Ascending aorta (tissue), 2 donors: Measurements from ENCODE around the gene ADK. TPM values are rescaled to one million over a fixed set of nuclear protein-coding genes. Genes with fewer than 3 reads are reported as not detected.

Source experiments
- DNase-seq, 2 donors: peaks; one replicate each; pipeline ENCODE4 v3.0.0-alpha.2; 2019; ENCODE audit warnings: low spot score in 2 of 2
- H3K27ac ChIP-seq, 2 donors: fragments of 200-600 bp; sonication (generic); one replicate each; pipeline ENCODE4 v1.5.1; 2016 to 2017; ENCODE audit warnings: mild to moderate bottlenecking in 1 of 2
- H3K27me3 ChIP-seq: fragments of 200-600 bp; sonication (generic); one replicate; pipeline ENCODE4 v1.5.1; 2017
- H3K36me3 ChIP-seq, 2 donors: fragments of 200-600 bp; sonication (generic); one replicate each; pipeline ENCODE4 v1.5.1; 2016
- H3K4me1 ChIP-seq, 2 donors: fragments of 200-600 bp; sonication (generic); one replicate each; pipeline ENCODE4 v1.5.1; 2016 to 2017; ENCODE audit warnings: mild to moderate bottlenecking in 1 of 2
- H3K4me3 ChIP-seq, 2 donors: fragments of 200-600 bp; sonication (generic); one replicate each; pipeline ENCODE4 v1.5.1; 2016 to 2017; ENCODE audit warnings: mild to moderate bottlenecking in 1 of 2
- H3K9me3 ChIP-seq, 2 donors: fragments of 200-600 bp; sonication (generic); one replicate each; pipeline ENCODE4 v1.5.1; 2016
- intact Hi-C: fragments of 100-400 bp; cut with DNase I; formaldehyde crosslinking; loops from one replicate; pipeline ENCODE4 v1.15.1; 2023
- total RNA-seq: library from RNA; depleted of rRNA; stranded (reverse); fragments of >200 nt; gene quantifications from one replicate; pipeline ENCODE4 v1.1.0, GENCODE V29; 2016
- TF ChIP-seq, protein P1 (sequence below), 3 experiments: fragments of 200-600 bp in 2 of 3; fragments of 450-650 bp in 1 of 3; sonication (generic) in 2 of 3; IDR thresholded peaks; one replicate each; pipeline ENCODE4 v1.5.1; 2016 to 2019; ENCODE audit warnings: antibody characterized with exemption in 3 of 3, mild to moderate bottlenecking in 1 of 3, moderate library complexity in 1 of 3

Gene ADK
- total RNA-seq, 1 donor from 2014 or later = 2.4 TPM

DNA sequence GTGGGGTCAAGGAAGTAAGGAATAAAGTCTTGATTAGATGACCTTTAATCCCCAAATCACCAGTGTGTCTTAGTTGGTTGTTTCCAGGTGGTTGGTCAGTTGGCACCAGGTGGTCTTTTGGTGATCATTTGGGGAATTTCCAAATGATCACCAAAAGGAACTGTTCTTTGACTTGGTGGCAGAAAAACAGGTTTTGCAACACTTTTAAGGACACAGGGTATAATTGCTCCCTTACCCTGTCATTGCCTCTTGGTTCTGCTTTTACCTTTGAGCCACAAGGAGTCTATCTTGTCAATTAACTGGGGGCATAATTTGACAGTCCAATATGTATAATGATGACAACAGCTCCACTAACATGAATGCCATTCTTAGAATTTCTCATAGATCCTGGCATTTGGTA, 104.2 kb downstream of the ADK start:
- H3K9me3 ChIP-seq = no peaks in the 10 kb centered on the region
- no peak overlapping the region for H3K4me3 ChIP-seq
- H3K36me3 ChIP-seq = no peaks in the 10 kb centered on the region
- H3K27me3 ChIP-seq = no peaks in the 10 kb centered on the region
- no peak for DNase-seq
- no peaks in the 10 kb centered on the region for H3K4me1 ChIP-seq
- H3K27ac ChIP-seq = no peak overlapping the region
- intact Hi-C loops = no loop called here
- TF ChIP-seq, protein P1, sequence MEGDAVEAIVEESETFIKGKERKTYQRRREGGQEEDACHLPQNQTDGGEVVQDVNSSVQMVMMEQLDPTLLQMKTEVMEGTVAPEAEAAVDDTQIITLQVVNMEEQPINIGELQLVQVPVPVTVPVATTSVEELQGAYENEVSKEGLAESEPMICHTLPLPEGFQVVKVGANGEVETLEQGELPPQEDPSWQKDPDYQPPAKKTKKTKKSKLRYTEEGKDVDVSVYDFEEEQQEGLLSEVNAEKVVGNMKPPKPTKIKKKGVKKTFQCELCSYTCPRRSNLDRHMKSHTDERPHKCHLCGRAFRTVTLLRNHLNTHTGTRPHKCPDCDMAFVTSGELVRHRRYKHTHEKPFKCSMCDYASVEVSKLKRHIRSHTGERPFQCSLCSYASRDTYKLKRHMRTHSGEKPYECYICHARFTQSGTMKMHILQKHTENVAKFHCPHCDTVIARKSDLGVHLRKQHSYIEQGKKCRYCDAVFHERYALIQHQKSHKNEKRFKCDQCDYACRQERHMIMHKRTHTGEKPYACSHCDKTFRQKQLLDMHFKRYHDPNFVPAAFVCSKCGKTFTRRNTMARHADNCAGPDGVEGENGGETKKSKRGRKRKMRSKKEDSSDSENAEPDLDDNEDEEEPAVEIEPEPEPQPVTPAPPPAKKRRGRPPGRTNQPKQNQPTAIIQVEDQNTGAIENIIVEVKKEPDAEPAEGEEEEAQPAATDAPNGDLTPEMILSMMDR (IDR thresholded peaks at IDR 0.05) = no peak

DNA sequence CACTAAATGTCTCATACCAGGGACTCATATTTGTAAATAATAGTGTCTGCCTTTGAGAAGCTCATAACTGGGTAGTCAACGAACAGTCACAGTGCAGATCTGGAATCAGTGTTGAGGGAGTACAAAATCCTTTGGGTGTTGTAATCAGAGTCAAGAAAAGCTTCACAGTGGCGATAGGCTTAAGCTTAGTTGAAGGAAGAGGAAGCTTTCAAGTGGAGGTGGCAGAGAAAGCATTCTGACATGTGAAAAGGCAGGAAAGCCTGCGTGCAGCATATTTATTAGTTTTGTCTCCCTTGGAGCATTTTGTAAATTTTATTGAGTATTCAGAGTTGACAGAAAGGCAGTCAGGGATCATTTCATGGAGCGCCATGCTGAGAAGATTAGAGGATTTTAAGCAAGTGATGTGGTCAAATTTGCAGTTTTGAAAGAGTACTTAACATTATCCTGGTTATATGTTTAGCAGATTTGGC, 104.9 kb downstream of the ADK start:
- TF ChIP-seq, protein P1 (IDR thresholded peaks at IDR 0.05) = no peak
- Histone ChIP-seq H3K4me3 (no peak overlapping the region), H3K36me3 (no peaks in the 10 kb centered on the region), H3K27me3 (no peaks in the 10 kb centered on the region), H3K9me3 (no peaks in the 10 kb centered on the region), H3K4me1 (no peaks in the 10 kb centered on the region), H3K27ac (no peak overlapping the region)
- intact Hi-C loops = no loop called here
- DNase-seq = no peak

DNA sequence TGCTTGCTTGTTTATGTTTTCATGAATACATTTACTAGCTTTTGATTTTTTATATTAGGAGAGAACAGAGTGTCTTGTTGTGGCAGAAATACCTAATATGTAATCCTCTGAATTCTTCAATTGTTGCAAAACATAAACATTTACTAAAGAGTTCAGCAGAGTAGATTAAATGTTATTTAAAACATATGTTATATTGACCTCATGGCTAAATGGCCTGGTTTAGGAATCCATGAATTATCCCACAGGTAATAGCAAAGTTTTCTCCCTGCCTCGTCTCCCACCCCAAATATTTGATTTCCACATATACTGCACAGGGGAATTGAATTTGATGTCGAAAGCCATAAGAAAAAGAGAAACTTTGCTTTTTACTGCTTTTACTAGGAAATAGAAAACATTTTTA, 111.8 kb downstream of the ADK start:
- Histone ChIP-seq H3K4me3 (no peak overlapping the region), H3K9me3 (no peaks in the 10 kb centered on the region), H3K27ac (no peak overlapping the region), H3K36me3 (no peaks in the 10 kb centered on the region), H3K27me3 (no peaks in the 10 kb centered on the region), H3K4me1 (no peaks in the 10 kb centered on the region)
- intact Hi-C loops = loop anchor here (10.0 kb wide), 2 partner anchors 122 to 322 kb away; no protein-coding TSS in a partner anchor
- no peak for DNase-seq
- TF ChIP-seq, protein P1 (IDR thresholded peaks at IDR 0.05) = no peak

DNA sequence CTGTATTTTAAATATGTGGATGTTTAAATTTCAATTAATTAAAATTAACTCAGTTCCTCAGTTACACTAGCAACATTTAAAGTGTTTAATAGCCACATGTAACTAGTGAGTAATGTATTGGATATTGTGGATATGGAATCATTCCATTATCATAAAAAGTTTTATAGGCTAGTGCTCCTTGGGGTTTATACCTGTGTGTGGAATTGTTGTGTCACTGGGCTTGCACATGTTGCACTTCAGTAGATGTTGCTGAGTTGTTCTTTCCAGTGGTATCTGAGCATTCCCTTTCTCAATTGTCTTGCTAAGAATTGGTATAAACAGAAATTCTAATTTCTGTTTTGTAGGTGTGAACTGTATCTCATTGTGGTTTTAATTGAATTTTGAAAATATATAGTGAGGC, 113.0 kb downstream of the ADK start:
- intact Hi-C loops = loop anchor here (10.0 kb wide), 2 partner anchors 121 to 321 kb away; no protein-coding TSS in a partner anchor
- TF ChIP-seq, protein P1 (IDR thresholded peaks at IDR 0.05) = no peak
- no peaks in the 10 kb centered on the region for H3K4me1 ChIP-seq

GRCh38 chr10:74272288-74272687, 121.3 kb downstream of the ADK start:
- Histone ChIP-seq H3K36me3 (no peaks in the 10 kb centered on the region), H3K9me3 (no peaks in the 10 kb centered on the region), H3K4me1 (peaks cover 0 to 4% of the 10 kb centered on the region in 2 donors), H3K4me3 (no peak overlapping the region), H3K27me3 (no peaks in the 10 kb centered on the region), H3K27ac (no peak overlapping the region)
- intact Hi-C loops = loop anchor here (10.0 kb wide), 1 partner anchor 53 kb away; no protein-coding TSS in a partner anchor
- TF ChIP-seq, protein P1 (IDR thresholded peaks at IDR 0.05) = no peak
- no peak for DNase-seq

More for the DNA sequence above, 113.0 kb downstream of the ADK start:
- no peaks in the 10 kb centered on the region for H3K27me3 ChIP-seq
- H3K9me3 ChIP-seq = no peaks in the 10 kb centered on the region
- H3K4me3 ChIP-seq = no peak overlapping the region
- no peak for DNase-seq
- H3K36me3 ChIP-seq = no peaks in the 10 kb centered on the region
- H3K27ac ChIP-seq = no peak overlapping the region
